Gastroesophageal sphincter (tissue), 4 donors: ENCODE results near the gene EPB41L4A. TPM values are rescaled to one million over a fixed set of nuclear protein-coding genes. Genes with fewer than 3 reads are reported as not detected.

ENCODE experiments used
- ATAC-seq: fragments of 150-250 bp; one replicate; pipeline ENCODE4 v1.9.1; 2016; ENCODE audit warnings: mild to moderate bottlenecking, moderate library complexity
- H3K27ac ChIP-seq, 4 donors: fragments of 200-600 bp; sonication (generic) in 3 of 4; 1 replicate in 3 of 4; 2 replicates in 1 of 4; pipeline ENCODE4 v1.5.1; 2016 to 2019
- H3K27me3 ChIP-seq: fragments of 200-600 bp; sonication (generic); one replicate; pipeline ENCODE4 v1.5.1; 2019
- H3K36me3 ChIP-seq, 2 donors: fragments of 200-600 bp; sonication (generic); one replicate each; pipeline ENCODE4 v1.5.1; 2019; ENCODE audit warnings: control low read depth in 1 of 2
- H3K4me1 ChIP-seq, 3 donors: fragments of 200-600 bp; sonication (generic); 1 replicate in 2 of 3; 2 replicates in 1 of 3; pipeline ENCODE4 v1.5.1; 2016 to 2019; ENCODE audit warnings: control low read depth in 2 of 3
- H3K4me3 ChIP-seq, 2 donors: fragments of 200-600 bp; sonication (generic); one replicate each; pipeline ENCODE4 v1.5.1; 2019; ENCODE audit warnings: mild to moderate bottlenecking in 1 of 2, moderate library complexity in 1 of 2
- H3K9me3 ChIP-seq, 3 donors: fragments of 200-600 bp; sonication (generic); one replicate each; pipeline ENCODE4 v1.5.1; 2017 to 2019; ENCODE audit warnings: control low read depth in 2 of 3
- CTCF ChIP-seq, 4 experiments: fragments of 200-600 bp in 2 of 4; fragments of 450-650 bp in 2 of 4; sonication (generic) in 1 of 4; IDR thresholded peaks; one replicate each; pipeline ENCODE4 v1.5.1; 2017 to 2019; ENCODE audit warnings: antibody characterized with exemption in 4 of 4, mild to moderate bottlenecking in 2 of 4, moderate library complexity in 2 of 4
- EP300 ChIP-seq: sonication (generic); formaldehyde crosslinking; IDR thresholded peaks from one replicate; pipeline ENCODE4 v1.6.1; 2017; ENCODE audit warnings: antibody characterized with exemption, mild to moderate bottlenecking
- POLR2A ChIP-seq, 2 donors: fragments of 450-650 bp; IDR thresholded peaks; one replicate each; pipeline ENCODE4 v1.6.1; 2017; ENCODE audit warnings: antibody characterized with exemption in 2 of 2, mild to moderate bottlenecking in 2 of 2, moderate library complexity in 1 of 2
- POLR2AphosphoS5 ChIP-seq: sonication (generic); formaldehyde crosslinking; IDR thresholded peaks from one replicate; pipeline ENCODE4 v1.6.1; 2017; ENCODE audit warnings: antibody characterized with exemption
- WGBS, 2 donors: methylation state at CpG; one replicate each; pipeline ENCODE4 v1.1.5; 2018; ENCODE audit warnings: low coverage in 1 of 2; 5-methylcytosine and 5-hydroxymethylcytosine counted together
- total RNA-seq, 4 donors: library from RNA; depleted of rRNA; stranded (reverse); fragments of >200 nt; gene quantifications; one replicate each; pipeline ENCODE4 v1.1.0, GENCODE V29; 2016

The EPB41L4A gene
- total RNA-seq, 4 donors from 2014 or later = 4.3 to 28.7 (median 12.6) TPM

GRCh38 chr5:112418659-112419163 is 366 bp downstream of the EPB41L4A start:
- H3K27me3 ChIP-seq = no peaks in the 10 kb centered on the region
- H3K4me3 ChIP-seq = peak overlapping the region; percentile 81 to 93
- H3K36me3 ChIP-seq = no peaks in the 10 kb centered on the region
- 0% methylated on average over 3 of the region's 39 CpGs; no CpG with 5 or more reads in 1 of the 2 donors for WGBS, 2 donors
- ATAC-seq = no peak
- TF ChIP-seq EP300 = no peak
- no peak for TF ChIP-seq CTCF (IDR thresholded peaks at IDR 0.05)
- TF ChIP-seq POLR2AphosphoS5 = no peak
- no peak for TF ChIP-seq POLR2A (IDR thresholded peaks at IDR 0.05)
- H3K4me1 ChIP-seq = peaks cover 0 to 17% (median 6%) of the 10 kb centered on the region in 3 donors
- H3K27ac ChIP-seq = peak overlapping the region; percentile 65 to 88 (median 84)
- no peaks in the 10 kb centered on the region for H3K9me3 ChIP-seq

DNA sequence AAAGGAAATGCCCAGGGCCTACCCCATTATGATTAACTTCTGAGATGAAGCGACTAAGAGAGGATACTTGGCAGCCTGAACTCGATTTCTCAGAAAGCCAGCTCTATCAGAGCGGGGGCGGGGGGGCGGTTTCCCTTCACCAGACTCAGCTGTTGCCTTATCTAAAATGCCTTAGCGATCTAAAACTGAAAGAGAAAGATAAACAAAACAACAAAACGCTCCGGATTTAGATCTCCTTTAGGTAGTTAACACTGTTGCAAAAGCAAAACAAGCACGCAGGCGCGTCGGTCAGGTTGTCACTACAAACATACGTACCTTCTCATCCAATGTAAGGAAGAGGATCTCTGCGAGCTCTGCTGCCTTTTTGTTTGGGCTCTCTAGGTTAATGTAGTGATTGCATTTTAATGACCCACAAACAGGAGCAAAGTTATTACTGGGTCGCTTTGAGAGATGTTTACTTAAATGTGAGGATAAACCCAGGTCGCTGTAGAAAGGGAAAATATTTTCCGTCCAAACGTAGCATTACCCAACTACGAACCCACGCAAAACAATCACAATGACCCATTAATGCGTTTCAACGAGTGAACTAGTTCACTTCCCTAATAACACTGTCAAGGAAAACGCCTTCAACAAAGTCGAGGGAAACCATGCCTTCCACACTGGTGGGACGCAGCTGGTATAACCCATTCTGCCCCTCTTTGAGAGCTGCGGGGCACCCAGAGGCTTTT is 982 bp downstream of the EPB41L4A start:
- H3K27me3 ChIP-seq = no peaks in the 10 kb centered on the region
- no peaks in the 10 kb centered on the region for H3K9me3 ChIP-seq
- H3K4me1 ChIP-seq = peaks cover 0 to 17% (median 6%) of the 10 kb centered on the region in 3 donors
- TF ChIP-seq POLR2AphosphoS5 (no peak), CTCF (IDR thresholded peaks at IDR 0.05) (no peak), POLR2A (IDR thresholded peaks at IDR 0.05) (no peak), EP300 (no peak)
- H3K27ac ChIP-seq = peak overlapping the region; percentile 65 to 88 (median 84)
- H3K36me3 ChIP-seq = no peaks in the 10 kb centered on the region
- WGBS, 2 donors = 1 to 3% methylated on average over 8 to 18 of the region's 26 CpGs
- no peak for ATAC-seq
- peak overlapping the region; percentile 81 to 93 for H3K4me3 ChIP-seq

DNA sequence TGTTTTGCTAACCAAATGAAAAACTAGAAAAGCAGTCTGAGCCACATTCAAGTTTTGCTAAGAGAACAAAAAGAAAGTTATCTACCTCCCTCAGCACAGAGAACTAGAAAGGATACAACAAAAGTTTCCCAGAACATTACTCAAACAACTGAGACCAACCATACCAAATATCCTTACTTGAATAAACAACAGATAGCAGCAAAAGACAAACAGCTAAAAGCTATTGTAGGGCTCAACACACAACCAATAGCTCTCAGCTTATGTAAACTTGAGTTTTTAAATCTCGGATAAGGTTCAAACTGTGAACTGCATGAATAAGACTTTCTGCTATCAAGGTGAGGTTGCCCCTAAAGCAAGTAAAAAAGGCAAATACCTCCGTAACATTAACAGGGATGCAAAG is 3.5 kb downstream of the EPB41L4A start:
- 80 to 85% methylated on average over 2 of the region's 2 CpGs for WGBS, 2 donors
- Histone ChIP-seq H3K4me1 (peaks cover 0 to 15% (median 6%) of the 10 kb centered on the region in 3 donors), H3K9me3 (no peaks in the 10 kb centered on the region), H3K4me3 (no peak overlapping the region), H3K27me3 (no peaks in the 10 kb centered on the region), H3K27ac (no peak overlapping the region), H3K36me3 (no peaks in the 10 kb centered on the region)
- no peak for TF ChIP-seq POLR2AphosphoS5
- TF ChIP-seq EP300 = no peak
- TF ChIP-seq POLR2A (IDR thresholded peaks at IDR 0.05) = no peak
- no peak for TF ChIP-seq CTCF (IDR thresholded peaks at IDR 0.05)
- no peak for ATAC-seq

DNA sequence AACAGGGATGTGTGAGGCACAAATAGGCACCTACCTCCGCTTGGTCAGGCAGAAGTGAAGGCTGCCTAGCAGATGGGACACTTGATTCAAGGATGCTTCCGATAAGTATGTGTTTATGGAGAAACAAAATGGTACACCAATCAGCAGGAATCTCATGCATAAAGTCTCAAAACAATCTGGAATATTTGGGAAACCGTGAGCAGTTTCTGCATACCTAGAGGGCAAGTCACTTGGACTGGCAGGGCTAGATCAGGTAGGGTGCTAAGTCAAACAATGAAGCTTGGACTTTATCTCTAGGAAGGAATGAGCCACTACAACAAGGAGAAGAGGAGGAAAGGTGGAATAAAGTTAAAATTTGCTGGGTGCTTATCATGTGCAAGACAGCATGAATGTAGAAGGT is 5.5 kb downstream of the EPB41L4A start:
- H3K27me3 ChIP-seq = no peaks in the 10 kb centered on the region
- TF ChIP-seq POLR2A (IDR thresholded peaks at IDR 0.05) (no peak), EP300 (no peak), CTCF (IDR thresholded peaks at IDR 0.05) (no peak), POLR2AphosphoS5 (no peak)
- no peak for ATAC-seq
- H3K27ac ChIP-seq = no peak overlapping the region
- H3K9me3 ChIP-seq = no peaks in the 10 kb centered on the region
- peaks cover 0 to 12% (median 6%) of the 10 kb centered on the region in 3 donors for H3K4me1 ChIP-seq
- no peaks in the 10 kb centered on the region for H3K36me3 ChIP-seq
- H3K4me3 ChIP-seq = no peak overlapping the region
- WGBS, 2 donors = 90 to 93% methylated on average over 2 to 3 of the region's 3 CpGs

DNA sequence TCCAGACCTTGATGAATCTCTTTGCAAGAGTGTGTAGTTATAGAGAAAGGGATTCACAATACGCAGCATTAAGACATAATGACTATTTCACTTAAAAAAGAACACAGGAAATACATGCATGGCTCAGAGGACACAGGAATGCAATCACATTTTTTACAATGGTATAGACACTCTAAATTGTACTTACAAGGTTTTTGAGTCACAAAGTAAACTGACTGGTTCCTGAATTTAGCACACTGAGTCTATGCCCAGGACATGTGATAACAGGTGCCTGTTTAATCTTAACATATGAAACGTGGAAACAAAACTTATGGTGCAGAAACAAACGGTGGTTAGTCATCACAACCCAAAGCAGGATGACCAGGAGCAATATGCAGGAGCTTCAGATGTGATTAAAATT is 6.7 kb downstream of the EPB41L4A start:
- H3K4me3 ChIP-seq = no peak overlapping the region
- H3K27me3 ChIP-seq = no peaks in the 10 kb centered on the region
- H3K9me3 ChIP-seq = no peaks in the 10 kb centered on the region
- 59 to 67% methylated on average over 3 of the region's 3 CpGs for WGBS, 2 donors
- no peak for ATAC-seq
- peaks cover 0 to 16% (median 3%) of the 10 kb centered on the region in 3 donors for H3K4me1 ChIP-seq
- no peaks in the 10 kb centered on the region for H3K36me3 ChIP-seq
- no peak overlapping the region for H3K27ac ChIP-seq
- no peak for TF ChIP-seq POLR2A (IDR thresholded peaks at IDR 0.05)
- TF ChIP-seq POLR2AphosphoS5 = no peak
- TF ChIP-seq CTCF (IDR thresholded peaks at IDR 0.05) = no peak
- no peak for TF ChIP-seq EP300
